CD4-positive, alpha-beta T cell treated with Interferon alpha-2 for 1 hour (primary cell): Measurements from ENCODE around the gene CCNA2.

Experiments
- DNase-seq, 2 donors: peaks; one replicate each; pipeline ENCODE4 v3.0.0-alpha.2; 2020 to 2022

Gene CCNA2

DNA sequence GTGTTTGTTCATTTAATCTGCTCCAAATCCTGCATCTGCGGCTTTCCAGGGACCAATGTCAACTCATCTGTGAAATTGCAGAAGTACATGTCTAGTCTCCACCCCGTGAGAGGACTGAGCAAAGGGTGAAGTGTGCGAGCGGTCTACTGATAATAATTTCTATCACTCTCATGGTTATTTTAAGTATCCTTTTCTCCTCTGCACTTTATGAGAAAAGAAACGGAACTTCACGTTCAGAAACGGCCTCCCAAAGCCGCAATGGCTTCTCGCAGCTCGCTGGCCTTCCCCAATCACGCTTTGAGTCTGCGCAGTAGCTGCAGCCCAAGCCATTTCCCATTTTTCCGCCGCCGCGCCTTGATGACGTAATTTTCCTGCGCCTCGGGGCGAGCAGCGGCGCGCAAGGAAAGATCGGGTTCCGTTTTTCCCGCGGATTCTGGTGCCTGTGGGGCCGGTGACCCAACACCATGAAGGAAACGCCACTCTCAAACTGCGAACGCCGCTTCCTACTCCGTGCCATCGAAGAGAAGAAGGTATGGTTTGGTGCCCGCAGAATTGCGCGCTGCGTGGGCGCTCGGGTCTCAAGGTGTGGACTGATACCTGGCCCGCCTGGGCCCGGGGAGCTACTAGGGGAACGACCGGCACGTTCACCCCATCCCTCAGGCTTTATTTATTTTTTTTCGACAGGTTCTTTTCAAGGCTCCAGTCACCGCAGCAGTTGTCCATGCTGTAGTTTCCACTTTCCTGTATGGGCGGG, 22.5 kb downstream of the CCNA2 start, which contains the start of gene EXOSC9:
Gene EXOSC9, plus strand, starts transcription at position 363 of the 754 bp plus-strand sequence. Its CDS starts 102 bp downstream, at position 465.
- peak; percentile 93 to 96 for DNase-seq

GRCh38 chr4:121800638-121800960, 23.1 kb downstream of the CCNA2 start:
- no peak for DNase-seq

GRCh38 chr4:121799867-121800501, 23.7 kb downstream of the CCNA2 start:
- DNase-seq, result no peak

DNA sequence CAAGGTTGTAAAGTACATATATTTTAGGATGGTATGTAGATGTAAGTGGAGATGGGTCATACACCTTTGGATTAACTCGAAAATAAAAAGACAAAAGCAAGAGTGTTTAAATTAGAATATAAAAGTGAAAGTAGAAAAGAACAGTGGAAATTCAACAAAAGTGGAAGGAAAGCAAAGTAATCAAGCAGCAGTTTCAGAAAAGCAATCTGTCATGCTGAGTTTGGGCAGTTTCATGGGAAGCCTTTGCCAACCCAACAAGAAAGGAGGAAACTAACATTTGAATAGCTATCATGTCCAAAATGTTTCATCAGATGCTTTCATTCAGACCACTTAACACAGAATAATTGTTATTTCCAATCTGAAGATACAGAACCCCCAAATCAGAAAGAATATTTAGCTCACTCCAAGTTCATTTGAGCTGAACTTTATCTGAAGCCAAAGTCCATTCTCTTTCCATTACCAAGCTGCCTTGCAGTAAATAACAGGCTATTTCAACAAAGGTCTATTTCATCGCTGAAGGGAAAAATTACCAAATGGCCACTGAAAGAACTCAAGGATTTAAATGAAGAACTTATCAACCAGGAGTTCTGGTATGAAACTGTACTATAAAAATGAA, 24.4 kb downstream of the CCNA2 start:
- DNase-seq, result no peak

DNA sequence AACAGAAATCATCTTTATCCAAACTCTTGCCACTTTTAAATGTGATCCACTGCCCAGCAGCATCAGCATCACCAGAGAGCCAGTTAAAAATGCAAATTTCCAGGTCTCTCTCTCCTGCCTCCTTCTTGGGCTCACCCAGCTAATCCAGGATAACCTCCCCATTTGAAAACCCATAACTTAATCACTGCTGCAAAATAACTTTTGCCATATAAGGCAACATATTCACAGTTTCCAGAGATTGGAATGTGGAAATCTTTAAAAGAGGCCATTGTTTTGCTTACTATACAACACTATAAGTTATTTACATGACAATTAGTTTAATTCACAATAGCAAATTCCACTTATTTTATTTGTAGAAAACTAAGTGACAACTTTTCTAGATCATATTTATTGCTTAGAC, 27.4 kb downstream of the CCNA2 start:
- no peak for DNase-seq

DNA sequence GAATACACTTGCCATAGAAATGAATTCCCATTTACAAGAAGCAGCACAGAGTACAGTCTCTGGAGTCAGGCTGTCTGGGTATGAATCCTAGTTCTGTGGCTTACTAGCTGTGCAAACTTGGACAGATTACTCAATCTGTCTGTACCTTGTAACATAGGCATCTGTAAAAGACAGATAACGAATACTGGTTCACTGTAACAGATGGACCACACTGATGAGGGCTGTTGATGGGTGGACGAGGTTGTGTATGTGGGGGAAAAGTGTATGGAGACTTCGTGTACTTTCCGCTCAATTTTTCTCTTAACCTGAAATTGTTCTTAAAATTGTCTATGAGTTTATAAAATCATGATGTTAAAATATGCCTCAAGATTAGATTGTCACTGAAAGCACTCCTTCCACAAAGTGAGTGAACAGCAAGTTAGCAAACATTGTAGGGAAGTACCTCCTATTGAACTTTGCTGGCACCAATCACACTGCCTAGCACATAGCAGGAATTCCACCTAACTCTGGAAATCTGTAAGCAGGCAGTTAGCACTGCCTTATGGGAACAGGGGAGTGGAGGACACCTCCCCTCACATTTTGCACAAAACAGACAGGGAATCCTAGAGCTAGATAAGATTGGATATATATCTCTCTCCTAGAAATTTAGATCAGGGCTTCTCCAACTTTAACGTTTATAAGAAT, 29.0 kb downstream of the CCNA2 start:
- DNase-seq, result no peak

DNA sequence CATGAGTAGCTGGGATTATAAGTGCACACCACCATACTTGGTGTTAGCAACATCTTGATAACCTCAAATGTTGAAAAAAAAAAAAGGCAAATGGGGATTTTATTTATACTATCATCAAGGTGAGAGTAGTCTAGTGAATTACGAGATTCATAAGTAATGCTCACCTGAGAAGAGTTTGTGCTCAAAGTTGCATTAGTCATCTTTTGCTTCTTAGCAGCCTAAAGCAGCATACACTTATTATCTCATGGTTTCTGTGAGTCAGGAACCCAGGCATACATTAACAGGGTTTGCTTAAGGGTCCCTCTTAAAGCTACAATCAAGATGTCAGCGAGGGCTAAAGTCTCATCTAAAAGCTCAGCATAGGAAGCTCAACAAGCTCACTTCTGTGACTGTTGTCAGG, 30.7 kb downstream of the CCNA2 start:
- no peak for DNase-seq

DNA sequence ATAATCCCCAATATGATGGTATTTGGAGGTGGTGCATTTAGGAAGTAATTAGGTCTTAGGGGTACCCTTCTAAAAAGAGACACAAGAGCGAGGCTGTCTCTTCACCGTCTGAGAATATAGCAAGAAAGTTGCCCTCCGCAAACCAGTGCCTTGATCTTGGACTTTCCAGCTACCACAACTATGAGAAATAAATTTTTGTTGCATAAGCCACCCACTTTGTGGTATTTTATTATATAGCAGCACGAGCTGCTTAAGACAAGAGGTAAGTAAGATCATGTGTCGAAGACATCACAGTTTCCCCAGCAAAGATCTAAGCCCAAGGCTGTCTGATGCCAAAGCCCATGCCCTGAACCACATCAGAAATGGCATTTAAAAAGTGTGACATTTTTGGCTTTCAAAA, 32.2 kb downstream of the CCNA2 start:
- no peak for DNase-seq

- no peak for DNase-seq
These were observed 32.7 kb downstream of the CCNA2 start for GRCh38 chr4:121790976-121791375.

- no peak for DNase-seq
These were observed 33.5 kb downstream of the CCNA2 start for GRCh38 chr4:121789960-121790829.

GRCh38 chr4:121789455-121789854, 34.2 kb downstream of the CCNA2 start:
- DNase-seq, result no peak

DNA sequence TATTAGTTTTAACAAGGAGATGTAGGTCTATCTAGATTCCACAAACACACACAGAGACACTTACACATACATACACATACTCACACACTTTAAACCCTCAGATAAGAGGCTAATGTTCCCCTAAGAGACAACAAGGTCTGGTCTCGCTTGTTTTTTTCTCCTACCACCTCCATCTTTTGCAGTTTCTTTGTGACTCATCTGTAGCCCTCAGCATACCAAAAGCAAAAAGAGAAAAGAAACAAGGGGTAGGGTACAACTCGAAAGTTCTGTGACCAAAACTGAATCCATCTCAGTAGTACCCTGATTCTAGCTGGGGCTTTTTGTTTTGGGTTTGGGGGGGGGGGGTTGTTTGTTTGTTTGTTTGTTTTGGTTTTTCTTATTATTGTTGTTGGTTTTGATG, 34.8 kb downstream of the CCNA2 start:
- DNase-seq, result no peak

DNA sequence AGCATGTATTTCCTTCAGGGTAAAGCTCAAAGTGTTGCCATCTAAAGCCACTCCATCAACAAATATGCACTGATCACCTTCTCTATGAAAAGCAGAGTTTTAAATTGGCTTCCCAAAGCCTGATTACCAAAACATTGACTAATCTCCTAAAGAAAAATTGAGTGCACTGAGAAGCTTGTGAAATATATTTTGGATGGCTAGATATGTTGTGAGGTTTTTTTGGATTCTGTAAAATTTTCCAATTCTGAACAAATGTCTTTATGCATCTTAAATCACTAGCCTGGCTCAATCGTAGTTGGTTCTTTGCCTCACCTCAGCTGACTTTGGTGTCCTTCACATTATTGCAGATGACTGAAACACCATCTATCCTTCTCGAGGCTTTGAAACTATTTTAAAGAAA, 37.5 kb downstream of the CCNA2 start:
- DNase-seq, result no peak

GRCh38 chr4:121785479-121785878, 38.2 kb downstream of the CCNA2 start:
- DNase-seq, result no peak

DNA sequence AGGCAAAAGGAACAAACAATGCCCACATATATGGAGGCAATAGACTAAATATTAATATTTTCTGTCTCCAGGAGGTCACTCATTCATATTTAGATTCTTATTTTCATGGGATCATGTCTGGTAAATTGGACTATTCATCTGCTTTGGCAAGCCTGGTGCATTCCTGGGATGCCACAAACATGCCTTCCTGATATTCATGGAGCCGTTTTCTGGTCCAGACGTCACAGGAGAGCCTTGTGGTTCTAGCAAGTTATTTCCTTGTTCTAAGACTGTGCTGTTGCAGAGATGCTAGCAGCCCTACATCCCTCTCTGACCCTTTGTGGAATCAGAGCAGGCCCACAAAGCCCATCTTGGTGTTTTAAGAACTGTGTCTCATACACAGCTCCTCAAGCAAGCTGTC, 38.7 kb downstream of the CCNA2 start:
- DNase-seq, result no peak

GRCh38 chr4:121784401-121784800, 39.3 kb downstream of the CCNA2 start:
- no peak for DNase-seq

- DNase-seq, result no peak
These were observed 40.5 kb downstream of the CCNA2 start for GRCh38 chr4:121783210-121783609.

GRCh38 chr4:121778991-121779628, 44.6 kb downstream of the CCNA2 start:
- DNase-seq, result no peak

DNA sequence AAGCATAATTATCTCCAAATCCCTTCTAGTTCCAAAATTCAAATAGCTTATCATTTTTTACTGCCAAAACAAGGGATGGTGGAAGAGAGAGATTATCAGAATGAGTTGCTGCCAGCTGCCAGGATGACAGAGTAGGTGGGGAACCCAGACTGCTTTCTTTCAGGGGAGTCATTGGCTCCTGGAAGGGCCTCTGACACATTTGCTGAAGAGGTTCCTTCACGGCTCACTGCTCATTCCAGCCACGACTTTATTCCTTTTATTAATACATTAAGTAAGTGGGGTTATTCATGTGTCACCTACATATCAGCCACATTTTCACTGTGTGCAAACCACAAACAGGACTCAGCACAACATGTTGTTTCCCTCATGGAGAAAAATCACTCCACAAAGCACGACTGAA, 46.1 kb downstream of the CCNA2 start:
- DNase-seq, result no peak

DNA sequence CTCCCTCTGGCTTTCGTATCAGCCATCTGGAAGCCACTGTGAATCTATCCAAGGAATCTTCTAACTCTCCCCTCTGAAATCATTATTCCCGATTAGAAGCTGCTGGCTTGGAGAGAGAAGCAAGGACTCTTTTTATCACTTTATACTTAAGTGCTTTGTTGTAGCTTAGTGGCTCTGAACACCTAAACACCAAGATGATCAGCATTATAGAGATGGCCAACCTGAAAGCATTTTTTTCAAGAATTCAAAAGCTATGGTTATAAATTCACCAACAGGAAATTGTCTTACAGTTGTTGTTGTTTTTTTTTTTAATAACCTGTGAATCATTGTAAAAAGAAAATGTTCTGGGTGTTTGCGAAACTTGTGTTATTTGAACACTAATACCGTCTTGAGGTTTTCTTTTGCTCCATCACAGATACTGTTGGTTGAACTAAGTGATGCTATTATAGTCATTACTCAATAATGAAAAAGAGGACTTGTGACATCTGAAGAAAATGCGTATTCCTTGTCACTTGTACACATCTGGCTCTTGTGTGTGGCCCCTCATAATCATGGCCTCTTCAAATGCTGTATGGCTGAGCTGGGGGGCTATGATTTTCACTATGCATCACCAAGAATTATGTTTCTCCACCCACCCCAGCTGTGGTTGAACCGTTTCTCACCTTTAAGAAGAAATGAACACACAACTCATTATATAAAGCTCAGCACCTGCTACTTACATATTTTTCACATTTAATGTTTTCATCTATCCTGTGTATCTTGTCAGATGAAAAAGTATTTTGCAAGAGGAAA, 46.9 kb downstream of the CCNA2 start:
- no peak for DNase-seq

GRCh38 chr4:121773883-121774282, 49.8 kb downstream of the CCNA2 start:
- DNase-seq, result no peak
